ENCODE results near the gene ECT2L. TPM values are rescaled to one million over a fixed set of nuclear protein-coding genes. Genes with fewer than 3 reads are reported as not detected.

ECT2L gene
- total and polyA plus RNA-seq, 2 of the 4 experiments (the other 2 are of a cell fraction), result not detected

GRCh38 chr6:138885156-138885819 is 89.4 kb downstream of the ECT2L start:
- Histone ChIP-seq H3K9me1 (ENCODE audit: insufficient read depth, low read length) (no peaks in the 10 kb centered on the region), H3K9me3 (ENCODE audit: control insufficient read depth, insufficient read depth, low read length) (no peaks in the 10 kb centered on the region), H3K27ac (ENCODE audit: insufficient read depth, low read length) (no peak overlapping the region), H3K14ac (replicated peaks; ENCODE audit: low read depth, low read length) (no peak overlapping the region), H3K79me1 (ENCODE audit: low read depth in 1 of 2, low read length in 2 of 2) (no peaks in the 10 kb centered on the region), H4K5ac (ENCODE audit: low read depth, low read length) (no peak overlapping the region), H4K8ac (ENCODE audit: low read depth in 2 of 2, low read length in 2 of 2) (no peak overlapping the region), H3K4ac (ENCODE audit: low read depth, low read length) (no peak overlapping the region), H2AFZ (replicated peaks; ENCODE audit: low read length, poor library complexity) (no peak overlapping the region), H4K91ac (ENCODE audit: insufficient read depth, low read depth, low read length) (no peak overlapping the region), H3K56ac (ENCODE audit: extremely low read depth, insufficient read depth, low read length) (no peak overlapping the region), H3K4me2 (ENCODE audit: low read depth, low read length) (no peak overlapping the region), H3K18ac (ENCODE audit: low read depth, low read length) (no peak overlapping the region), H3K9ac (ENCODE audit: low read depth, low read length) (no peak overlapping the region), H2BK15ac (ENCODE audit: low read depth, low read length) (no peak overlapping the region), H3K4me1 (ENCODE audit: control insufficient read depth, insufficient read depth, low read length) (no peaks in the 10 kb centered on the region), H2AK9ac (replicated peaks; ENCODE audit: low read depth, low read length, poor library complexity) (no peak overlapping the region), H3K36me3 (ENCODE audit: control insufficient read depth, insufficient read depth, low read length) (no peaks in the 10 kb centered on the region), H2BK20ac (ENCODE audit: low read depth, low read length) (no peak overlapping the region), H3K23ac (ENCODE audit: low read depth, low read length) (no peak overlapping the region), H2BK120ac (ENCODE audit: low read depth, low read length) (no peak overlapping the region), H3K27me3 (ENCODE audit: control insufficient read depth, insufficient read depth, low read length) (no peaks in the 10 kb centered on the region; the same call in 1 of the 2 replicates), H2AK5ac (ENCODE audit: low read depth, low read length) (no peak overlapping the region), H3K4me3 (ENCODE audit: insufficient read depth, low read depth, low read length) (no peak overlapping the region), H4K20me1 (ENCODE audit: insufficient read depth, low read length) (no peaks in the 10 kb centered on the region), H2BK5ac (ENCODE audit: low read depth, low read length, poor library complexity, severe bottlenecking) (no peak overlapping the region)
- dilution Hi-C loops (cut with HindIII; ENCODE audit: low sequenced_read_pairs, unreplicated experiment), result no loop called here
- in situ Hi-C loops (cut with MboI; ENCODE audit: low sequenced_read_pairs), result no loop called here
- 67% methylated on average over 1 of the region's 13 CpGs; no CpG with 5 or more reads in 1 of the 2 experiments for WGBS, 2 experiments (ENCODE audit: extremely low coverage in 2 of 2, insufficient read length in 1 of 2)
- no peak for ATAC-seq (ENCODE audit: low read depth)
- intact Hi-C loops (cut with micrococcal nuclease), result no loop called here
- ChIA-PET POLR2A (ENCODE audit: unreplicated experiment) (no interaction called here), CTCF (no interaction called here)
- BruUV-seq (replicated peaks), result no TSS peak
- no peak for DNase-seq
- TF ChIP-seq FOS (IDR thresholded peaks at IDR 0.05; ENCODE audit: low read depth, low read length), result no peak
- no peak for TF ChIP-seq MAZ (IDR thresholded peaks at IDR 0.05; ENCODE audit: borderline replicate concordance, low read depth, low read length)
- TF ChIP-seq POLR2A (IDR thresholded peaks at IDR 0.05; ENCODE audit: low read depth, low read length), result no peak
- no peak for TF ChIP-seq CTCF (conservative IDR thresholded peaks at IDR 0.05; ENCODE audit: low read depth, low read length)
- no peak for TF ChIP-seq MXI1 (IDR thresholded peaks at IDR 0.05; ENCODE audit: borderline replicate concordance, low read depth, low read length)
- TF ChIP-seq MAFK (IDR thresholded peaks at IDR 0.05; ENCODE audit: low read depth, low read length), result no peak
- TF ChIP-seq CHD1 (IDR thresholded peaks at IDR 0.05; ENCODE audit: low read depth, low read length), result no peak
- no peak for TF ChIP-seq USF2 (IDR thresholded peaks at IDR 0.05; ENCODE audit: low read depth, low read length)
- TF ChIP-seq BHLHE40 (IDR thresholded peaks at IDR 0.05; ENCODE audit: low read depth, low read length), result no peak
- TF ChIP-seq RCOR1 (IDR thresholded peaks at IDR 0.05; ENCODE audit: insufficient replicate concordance, low read length), result no peak
- TF ChIP-seq RFX5 (IDR thresholded peaks at IDR 0.05; ENCODE audit: low read depth, low read length), result no peak
- TF ChIP-seq CEBPB (IDR thresholded peaks at IDR 0.05; ENCODE audit: low read depth, low read length), result no peak
- TF ChIP-seq SMC3 (IDR thresholded peaks at IDR 0.05; ENCODE audit: low read depth, low read length), result no peak
